K562 treated with DMSO at 1 percent for 4 hours (cell line): ENCODE results near the gene DZIP1L. TPM values are rescaled to one million over a fixed set of nuclear protein-coding genes. Genes with fewer than 3 reads are reported as not detected.

Source experiments
- total RNA-seq: library from RNA; unstranded; fragments of 300-600 nt; gene quantifications from 2 replicates; pipeline ENCODE4 v1.2.3, GENCODE V29; 2022; ENCODE audit not compliant: insufficient read depth

The DZIP1L gene, protein sequence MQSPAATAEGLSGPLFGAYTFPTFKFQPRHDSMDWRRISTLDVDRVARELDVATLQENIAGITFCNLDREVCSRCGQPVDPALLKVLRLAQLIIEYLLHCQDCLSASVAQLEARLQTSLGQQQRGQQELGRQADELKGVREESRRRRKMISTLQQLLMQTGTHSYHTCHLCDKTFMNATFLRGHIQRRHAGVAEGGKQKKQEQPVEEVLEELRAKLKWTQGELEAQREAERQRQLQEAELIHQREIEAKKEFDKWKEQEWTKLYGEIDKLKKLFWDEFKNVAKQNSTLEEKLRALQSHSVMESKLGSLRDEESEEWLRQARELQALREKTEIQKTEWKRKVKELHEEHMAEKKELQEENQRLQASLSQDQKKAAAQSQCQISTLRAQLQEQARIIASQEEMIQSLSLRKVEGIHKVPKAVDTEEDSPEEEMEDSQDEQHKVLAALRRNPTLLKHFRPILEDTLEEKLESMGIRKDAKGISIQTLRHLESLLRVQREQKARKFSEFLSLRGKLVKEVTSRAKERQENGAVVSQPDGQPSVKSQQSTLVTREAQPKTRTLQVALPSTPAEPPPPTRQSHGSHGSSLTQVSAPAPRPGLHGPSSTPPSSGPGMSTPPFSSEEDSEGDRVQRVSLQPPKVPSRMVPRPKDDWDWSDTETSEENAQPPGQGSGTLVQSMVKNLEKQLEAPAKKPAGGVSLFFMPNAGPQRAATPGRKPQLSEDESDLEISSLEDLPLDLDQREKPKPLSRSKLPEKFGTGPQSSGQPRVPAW
- not detected in 2 replicates for total RNA-seq

DNA sequence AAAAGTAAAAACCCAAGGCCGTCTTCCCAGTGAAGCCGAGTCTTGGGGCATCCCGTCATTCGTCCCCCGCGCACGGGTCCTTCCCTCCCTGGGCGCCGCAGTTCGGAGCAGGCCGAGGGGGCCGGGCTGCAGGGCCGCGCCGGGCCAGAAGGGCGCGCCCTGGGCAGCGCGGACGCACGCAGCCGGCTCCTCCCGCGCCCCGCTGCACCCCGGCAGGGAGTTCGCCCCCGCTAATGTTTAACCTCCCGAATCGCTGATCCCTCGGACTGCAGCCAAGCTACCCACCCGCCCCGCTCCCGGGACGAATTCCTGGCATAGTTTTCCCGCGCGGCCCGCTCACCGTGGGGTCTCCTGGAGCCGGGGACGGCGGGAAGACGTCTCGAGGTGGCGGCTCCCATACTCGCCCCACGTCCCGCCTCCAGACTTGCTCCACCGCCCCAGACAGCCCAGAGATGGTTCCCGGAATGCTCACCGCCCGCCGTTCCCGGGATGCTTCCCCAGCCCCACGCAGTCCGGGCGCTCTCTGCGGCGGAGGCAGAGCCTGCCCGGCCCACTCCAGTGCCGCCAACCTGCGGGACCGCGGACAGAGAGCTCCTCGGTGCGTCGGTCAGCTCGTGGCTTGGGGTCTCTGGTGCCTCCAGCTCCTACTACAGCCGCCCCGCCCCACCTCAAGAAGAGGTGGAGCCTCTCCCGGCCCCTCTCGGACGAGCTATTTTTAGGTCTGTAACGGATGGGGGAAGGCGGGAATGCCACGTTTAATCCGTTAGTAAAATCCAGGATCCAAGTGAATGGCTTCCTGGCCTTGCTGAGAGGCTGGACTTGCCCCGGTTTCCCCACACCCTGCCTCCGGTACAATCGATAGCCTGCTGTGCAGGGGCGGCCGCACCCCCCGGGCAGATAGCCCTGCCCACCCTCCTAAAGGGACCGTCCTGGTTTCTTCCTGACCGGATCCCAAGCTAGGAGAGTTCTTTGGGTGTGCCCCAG lies at the start of gene DZIP1L:
TSS of gene DZIP1L (minus strand) at position 621 of the 984 bp plus-strand sequence. CDS start 11,637 bp downstream, outside the sequence.

DNA sequence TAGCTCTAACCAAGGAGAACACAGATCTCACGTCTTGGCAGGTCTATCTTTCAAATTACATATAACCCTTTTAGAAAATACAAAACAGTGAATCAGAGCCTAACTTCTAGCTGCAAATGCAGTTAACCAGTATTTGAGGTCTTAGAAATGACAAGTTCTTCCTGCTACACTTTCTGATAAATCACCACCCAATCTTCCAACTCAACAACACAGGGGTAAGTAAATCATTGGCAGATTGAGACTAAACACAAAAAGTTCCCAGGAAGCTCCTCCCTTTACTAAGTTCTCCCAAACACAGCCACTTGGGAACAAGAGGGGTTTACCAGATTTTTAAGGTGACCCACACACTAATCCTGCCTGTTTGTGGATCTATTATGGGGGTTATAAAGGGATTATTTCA lies 16.8 kb upstream of the DZIP1L start, which contains the start of gene A4GNT:
TSS of gene A4GNT (minus strand) at position 152 of the 400 bp plus-strand sequence. CDS start 1,134 bp downstream, outside the sequence.

Other genes with a start within 250 kb of the DZIP1L start
- not detected in 2 replicates for gene CLDN18, start 105.4 kb downstream of the DZIP1L start, total RNA-seq
- not detected in 2 replicates for gene A4GNT, start 16.8 kb upstream of the DZIP1L start, total RNA-seq
- gene DBR1, start 59.3 kb upstream of the DZIP1L start, total RNA-seq, result 6.5 and 9.1 TPM in 2 replicates
- 7.0 and 8.2 TPM in 2 replicates for gene ARMC8, start 71.7 kb upstream of the DZIP1L start, total RNA-seq
- gene NME9, start 214.2 kb upstream of the DZIP1L start, total RNA-seq, result not detected in 2 replicates
- gene MRAS, start 233.0 kb upstream of the DZIP1L start, total RNA-seq, result 1.1 and 1.5 TPM in 2 replicates